OCI-LY1 (cell line): ENCODE results near the gene DUSP6.

Experiments
- EZH2 ChIP-seq: fragments of 200-600 bp; sonication (generic), shearing (Covaris generic); IDR thresholded peaks from 2 replicates; pipeline ENCODE4 v1.8.0; 2017; ENCODE audit warnings: borderline replicate concordance, mixed run types, mild to moderate bottlenecking, antibody characterized with exemption, low read length, moderate library complexity, mixed read lengths
- TF ChIP-seq, protein P1 (sequence below): fragments of 200-600 bp; sonication (generic), shearing (Covaris generic); IDR thresholded peaks from 2 replicates; pipeline ENCODE4 v1.5.1; 2017; ENCODE audit warnings: mild to moderate bottlenecking, antibody characterized with exemption, low read length, moderate library complexity, mixed read lengths

- TF ChIP-seq, protein P1, sequence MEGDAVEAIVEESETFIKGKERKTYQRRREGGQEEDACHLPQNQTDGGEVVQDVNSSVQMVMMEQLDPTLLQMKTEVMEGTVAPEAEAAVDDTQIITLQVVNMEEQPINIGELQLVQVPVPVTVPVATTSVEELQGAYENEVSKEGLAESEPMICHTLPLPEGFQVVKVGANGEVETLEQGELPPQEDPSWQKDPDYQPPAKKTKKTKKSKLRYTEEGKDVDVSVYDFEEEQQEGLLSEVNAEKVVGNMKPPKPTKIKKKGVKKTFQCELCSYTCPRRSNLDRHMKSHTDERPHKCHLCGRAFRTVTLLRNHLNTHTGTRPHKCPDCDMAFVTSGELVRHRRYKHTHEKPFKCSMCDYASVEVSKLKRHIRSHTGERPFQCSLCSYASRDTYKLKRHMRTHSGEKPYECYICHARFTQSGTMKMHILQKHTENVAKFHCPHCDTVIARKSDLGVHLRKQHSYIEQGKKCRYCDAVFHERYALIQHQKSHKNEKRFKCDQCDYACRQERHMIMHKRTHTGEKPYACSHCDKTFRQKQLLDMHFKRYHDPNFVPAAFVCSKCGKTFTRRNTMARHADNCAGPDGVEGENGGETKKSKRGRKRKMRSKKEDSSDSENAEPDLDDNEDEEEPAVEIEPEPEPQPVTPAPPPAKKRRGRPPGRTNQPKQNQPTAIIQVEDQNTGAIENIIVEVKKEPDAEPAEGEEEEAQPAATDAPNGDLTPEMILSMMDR: no peak
- no peak for TF ChIP-seq EZH2
These were observed 33.2 kb downstream of the DUSP6 start for GRCh38 chr12:89319122-89319521.
